ENCODE data around the gene SLC4A4. TPM values are rescaled to one million over a fixed set of nuclear protein-coding genes. Genes with fewer than 3 reads are reported as not detected.

The SLC4A4 gene
- total and polyA plus RNA-seq, 10 of the 15 experiments (the other 5 are each of a cell fraction or from before 2014, with no cell fraction given), result 0.05 to 0.44 (median 0.18) TPM

- no peaks in the 10 kb centered on the region for H3K27me3 ChIP-seq (replicated peaks in 1 of 2; ENCODE audit: control insufficient read depth in 2 of 2, insufficient read depth in 2 of 2, low read length in 1 of 2)
- no peaks in the 10 kb centered on the region for H4K20me1 ChIP-seq (ENCODE audit: control insufficient read depth, insufficient read depth)
- no peaks in the 10 kb centered on the region for H3K4me1 ChIP-seq (ENCODE audit: control insufficient read depth, insufficient read depth, low read length)
- H3K4me2 ChIP-seq (ENCODE audit: control insufficient read depth, insufficient read depth), result no peak overlapping the region
- H3K9me3 ChIP-seq (replicated peaks; ENCODE audit: control insufficient read depth, insufficient read depth, low read length), result no peaks in the 10 kb centered on the region
- no peak overlapping the region for H3K4me3 ChIP-seq
- CTCF ChIA-PET, result no interaction called here
- SMC1A ChIA-PET (ENCODE audit: uncharacterized antibody, unreplicated experiment), result no interaction called here
- H3K36me3 ChIP-seq (ENCODE audit: control insufficient read depth in 2 of 2, insufficient read depth in 2 of 2, low read length in 1 of 2), result no peaks in the 10 kb centered on the region
- in situ Hi-C loops (cut with MboI) (no loop called here), intact Hi-C loops (cut with micrococcal nuclease; ENCODE audit: unreplicated experiment) (no loop called here)
- H3K27ac ChIP-seq (ENCODE audit: control insufficient read depth, insufficient read depth), result no peak overlapping the region
- BruUV-seq (replicated peaks), result no TSS peak
- no peak for TF ChIP-seq ZBTB11 (CRISPR knock-in tag; IDR thresholded peaks at IDR 0.05)
- ATAC-seq, result no peak
- no peaks in the 10 kb centered on the region for H3K79me2 ChIP-seq (ENCODE audit: control insufficient read depth, insufficient read depth, low read length)
- no peak for FAIRE-seq
- no peak for DNase-seq (ENCODE audit: low read depth, low spot score)
- H3K9ac ChIP-seq (ENCODE audit: control insufficient read depth, insufficient read depth, low read length), result no peak overlapping the region
- no peak overlapping the region for H2AFZ ChIP-seq (ENCODE audit: control insufficient read depth, low read depth, low read length)
- POLR2A ChIA-PET, result no interaction called here
- RAD21 ChIA-PET (ENCODE audit: unreplicated experiment), result no interaction called here
These were observed 159.8 kb downstream of the SLC4A4 start for GRCh38 chr4:71498625-71499024.

DNA sequence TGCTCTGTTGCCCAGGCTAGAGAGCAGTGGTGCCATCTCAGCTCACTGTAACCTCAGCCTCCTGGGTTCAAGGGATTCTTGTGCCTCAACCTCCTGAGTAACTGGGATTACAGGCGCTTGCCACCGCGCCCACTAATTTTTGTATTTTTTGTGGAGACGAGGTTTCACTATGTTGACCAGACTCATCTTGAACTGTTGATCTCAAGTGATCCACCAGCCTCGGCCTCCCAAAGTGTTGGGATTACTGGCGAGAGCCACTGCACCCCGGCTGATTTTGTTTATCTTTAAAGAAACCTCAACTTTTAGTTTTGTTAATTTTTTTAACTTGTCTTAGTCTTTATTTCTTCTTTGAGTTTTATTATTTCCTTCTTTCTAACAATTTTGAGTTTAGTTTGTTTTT lies 163.2 kb downstream of the SLC4A4 start:
- Histone ChIP-seq H3K4me3 (no peak overlapping the region), H3K9ac (ENCODE audit: control insufficient read depth, insufficient read depth, low read length) (no peak overlapping the region), H3K9me3 (replicated peaks; ENCODE audit: control insufficient read depth, insufficient read depth, low read length) (no peaks in the 10 kb centered on the region), H3K27ac (ENCODE audit: control insufficient read depth, insufficient read depth) (no peak overlapping the region), H4K20me1 (ENCODE audit: control insufficient read depth, insufficient read depth) (no peaks in the 10 kb centered on the region), H3K4me1 (ENCODE audit: control insufficient read depth, insufficient read depth, low read length) (no peaks in the 10 kb centered on the region), H3K4me2 (ENCODE audit: control insufficient read depth, insufficient read depth) (no peak overlapping the region), H3K36me3 (ENCODE audit: control insufficient read depth in 2 of 2, insufficient read depth in 2 of 2, low read length in 1 of 2) (no peaks in the 10 kb centered on the region), H3K79me2 (ENCODE audit: control insufficient read depth, insufficient read depth, low read length) (no peaks in the 10 kb centered on the region), H2AFZ (ENCODE audit: control insufficient read depth, low read depth, low read length) (no peak overlapping the region), H3K27me3 (replicated peaks in 1 of 2; ENCODE audit: control insufficient read depth in 2 of 2, insufficient read depth in 2 of 2, low read length in 1 of 2) (no peaks in the 10 kb centered on the region)
- intact Hi-C loops (cut with micrococcal nuclease; ENCODE audit: unreplicated experiment), result loop anchor here (5.0 kb wide), 1 partner anchor 210 kb away; no protein-coding TSS in a partner anchor
- DNase-seq (ENCODE audit: low read depth, low spot score) (no peak), FAIRE-seq (no peak), ATAC-seq (no peak)
- BruUV-seq (replicated peaks), result no TSS peak
- in situ Hi-C loops (cut with MboI), result no loop called here
- CTCF ChIA-PET, result no interaction called here
- TF ChIP-seq BRCA1 (IDR thresholded peaks at IDR 0.05; ENCODE audit: low read depth, low read length) (no peak), YBX1 (IDR thresholded peaks at IDR 0.05) (no peak), POLR2AphosphoS2 (IDR thresholded peaks at IDR 0.05; ENCODE audit: low read depth, low read length) (no peak)
- SMC1A ChIA-PET (ENCODE audit: uncharacterized antibody, unreplicated experiment), result no interaction called here
- POLR2A ChIA-PET, result no interaction called here
- RAD21 ChIA-PET (ENCODE audit: unreplicated experiment), result no interaction called here
- WGBS (ENCODE audit: insufficient coverage, insufficient replicate concordance, low lambda C conversion rate, missing lambda C conversion rate), result 56% methylated on average over 7 of the region's 7 CpGs

Measured in GM12878 (cell line).